RWPE2 (cell line): Measurements from ENCODE around the gene RHPN2.
"Not testable (repeated sequence)": the region's sequence is repeated elsewhere in the genome, so short reads cannot be mapped to it uniquely, and the experiment has no call there.

ENCODE experiments used
- ATAC-seq: fragments of 200-7000 bp; cut with Tn5 transposase; 3 replicates; pipeline ENCODE4 v1.9.1; 2021; ENCODE audit warnings: low read depth
- DNase-seq: peaks from one replicate; pipeline ENCODE4 v3.0.0-alpha.2; 2020; ENCODE audit warnings: low spot score
- H3K27ac ChIP-seq: fragments of 450-650 bp; 2 replicates; pipeline ENCODE4 v1.5.1; 2017; ENCODE audit warnings: mild to moderate bottlenecking; ENCODE audit not compliant: poor library complexity, severe bottlenecking
- H3K27me3 ChIP-seq: fragments of 250-450 bp; sonication (Bioruptor Pico); 2 replicates; pipeline ENCODE4 v1.5.1; 2021; ENCODE audit warnings: mild to moderate bottlenecking, moderate library complexity; ENCODE audit not compliant: insufficient read depth, poor library complexity, severe bottlenecking
- H3K36me3 ChIP-seq: fragments of 250-450 bp; sonication (Bioruptor Pico); 2 replicates; pipeline ENCODE4 v1.5.1; 2020; ENCODE audit warnings: low read depth, mild to moderate bottlenecking, moderate library complexity
- H3K4me1 ChIP-seq: fragments of 250-450 bp; sonication (Bioruptor Pico); 2 replicates; pipeline ENCODE4 v1.5.1; 2021; ENCODE audit warnings: mild to moderate bottlenecking, moderate library complexity; ENCODE audit not compliant: insufficient read depth, poor library complexity, severe bottlenecking
- H3K4me3 ChIP-seq: fragments of 250-450 bp; sonication (Bioruptor Pico); 2 replicates; pipeline ENCODE4 v1.5.1; 2021; ENCODE audit warnings: mild to moderate bottlenecking, moderate library complexity; ENCODE audit not compliant: severe bottlenecking
- H3K9me3 ChIP-seq: fragments of 250-450 bp; sonication (Bioruptor Pico); 2 replicates; pipeline ENCODE4 v1.5.1; 2021; ENCODE audit warnings: mild to moderate bottlenecking, moderate library complexity; ENCODE audit not compliant: severe bottlenecking
- CTCF ChIP-seq: fragments of 450-650 bp; IDR thresholded peaks from one replicate; pipeline ENCODE4 v1.5.1; 2017; ENCODE audit warnings: mild to moderate bottlenecking, moderate library complexity; ENCODE audit not compliant: poor library complexity, severe bottlenecking

RHPN2 gene

DNA sequence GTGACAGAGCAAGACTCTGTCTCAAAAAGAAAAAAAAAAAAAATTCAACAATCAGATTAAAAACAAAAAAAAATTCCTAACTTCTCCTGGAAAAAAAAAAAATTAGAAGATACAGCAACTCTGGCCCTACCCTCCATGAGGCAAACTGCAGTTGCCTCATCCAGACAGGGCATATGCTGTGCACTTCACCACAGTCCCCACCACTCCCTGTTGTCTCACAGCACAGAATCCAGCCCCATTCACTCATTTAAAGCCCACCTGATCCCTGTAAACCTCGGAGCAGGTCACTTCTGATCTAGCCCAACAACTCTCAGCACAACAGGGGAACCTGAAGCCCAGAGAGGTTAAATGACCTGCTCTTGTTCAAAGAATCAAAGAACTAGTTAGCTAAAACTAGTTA lies 24.9 kb downstream of the RHPN2 start:
- ATAC-seq = no peak
- H3K27ac ChIP-seq = peak overlapping the region; percentile 87
- H3K4me1 ChIP-seq = peaks cover 24% of the 10 kb centered on the region

DNA sequence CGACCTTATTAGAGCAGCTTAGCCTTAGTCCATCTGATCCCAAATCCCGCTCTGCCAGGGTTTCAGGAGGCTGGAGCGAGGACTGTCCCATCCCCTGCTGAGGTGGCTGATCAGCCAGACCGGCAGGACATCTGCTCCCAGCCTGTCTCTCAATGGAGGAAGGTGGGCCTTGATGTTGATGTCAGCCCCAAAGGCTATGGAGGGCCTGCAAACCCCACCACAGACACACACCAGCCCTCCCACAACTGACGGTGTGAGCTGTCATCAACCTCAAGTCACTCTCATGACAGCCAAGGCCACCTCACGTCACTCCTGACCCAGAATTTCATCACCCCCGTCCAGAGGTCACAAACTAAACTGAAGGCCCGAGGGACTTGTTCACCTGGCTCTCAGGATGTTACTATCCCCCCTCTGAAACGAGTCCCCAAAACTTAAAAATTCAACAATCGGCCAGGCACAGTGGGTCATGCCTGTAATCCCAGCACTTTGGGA lies 25.5 kb downstream of the RHPN2 start:
- no peaks in the 10 kb centered on the region for H3K9me3 ChIP-seq
- H3K27me3 ChIP-seq = no peaks in the 10 kb centered on the region
- H3K27ac ChIP-seq = no peak overlapping the region
- TF ChIP-seq CTCF = no peak
- ATAC-seq = no peak
- peaks cover 24% of the 10 kb centered on the region for H3K4me1 ChIP-seq
- H3K4me3 ChIP-seq = no peak overlapping the region
- DNase-seq = no peak
- H3K36me3 ChIP-seq = no peaks in the 10 kb centered on the region

More for the DNA sequence above, 24.9 kb downstream of the RHPN2 start:
- no peaks in the 10 kb centered on the region for H3K9me3 ChIP-seq
- no peaks in the 10 kb centered on the region for H3K36me3 ChIP-seq
- no peak for TF ChIP-seq CTCF
- H3K4me3 ChIP-seq = no peak overlapping the region
- H3K27me3 ChIP-seq = no peaks in the 10 kb centered on the region
- DNase-seq = no peak

GRCh38 chr19:33037168-33038025 lies 27.3 kb downstream of the RHPN2 start:
- not testable (repeated sequence) for H3K9me3 ChIP-seq, H3K4me3 ChIP-seq, H3K36me3 ChIP-seq, DNase-seq, H3K27ac ChIP-seq, ATAC-seq, H3K27me3 ChIP-seq
- peaks cover 20% of the 10 kb centered on the region for H3K4me1 ChIP-seq

GRCh38 chr19:33036370-33037167 lies 28.1 kb downstream of the RHPN2 start:
- not testable (repeated sequence) for H3K27ac ChIP-seq, DNase-seq, ATAC-seq, H3K4me3 ChIP-seq, H3K9me3 ChIP-seq, H3K36me3 ChIP-seq, H3K27me3 ChIP-seq
- peaks cover 12% of the 10 kb centered on the region for H3K4me1 ChIP-seq

GRCh38 chr19:33035461-33035860 lies 29.2 kb downstream of the RHPN2 start:
- no peak overlapping the region for H3K4me3 ChIP-seq
- no peaks in the 10 kb centered on the region for H3K27me3 ChIP-seq
- peaks cover 1% of the 10 kb centered on the region for H3K4me1 ChIP-seq
- no peaks in the 10 kb centered on the region for H3K36me3 ChIP-seq
- no peaks in the 10 kb centered on the region for H3K9me3 ChIP-seq
- TF ChIP-seq CTCF = no peak
- no peak for DNase-seq
- ATAC-seq = no peak
- no peak overlapping the region for H3K27ac ChIP-seq
